ENCODE measurements around the gene FEM1B. TPM values are rescaled to one million over a fixed set of nuclear protein-coding genes. Genes with fewer than 3 reads are reported as not detected.

FEM1B gene
- total RNA-seq, 1 donor from 2014 or later: 46.8 TPM

Other genes with a start within 250 kb of the FEM1B start
- gene PIAS1, start 223.4 kb upstream of the FEM1B start, total RNA-seq: 8.1 and 13.8 TPM in 2 replicates
- gene CALML4, start 72.4 kb upstream of the FEM1B start, total RNA-seq: 2.9 and 3.0 TPM in 2 replicates
- gene CLN6, start 48.0 kb upstream of the FEM1B start, total RNA-seq: 13.2 and 16.6 TPM in 2 replicates
- 0.20 and 0.39 TPM in 2 replicates for gene ITGA11, start 154.4 kb downstream of the FEM1B start, total RNA-seq

Measured in pulmonary artery endothelial cell (primary cell).